Activated naive CD8-positive, alpha-beta T cell treated with anti-CD3 and anti-CD28 coated beads, Interleukin-2, amount 10 ng/mL, durations not matched to agents 7 days and 5 days (primary cell): ENCODE results near the gene FBN1. TPM values are rescaled to one million over a fixed set of nuclear protein-coding genes. Genes with fewer than 3 reads are reported as not detected.

Experiments
- ATAC-seq: fragments of 150-1000 bp; cut with Tn5 transposase; one replicate; pipeline ENCODE4 v1.10.0; 2021; ENCODE audit warnings: low read depth, moderate library complexity
- POLR2A ChIA-PET: fragments of 350-600 bp; sonication (Branson Sonifier 250); formaldehyde crosslinking; loops from one replicate; lab custom pipeline; 2021; ENCODE audit warnings: antibody characterized with exemption; lab: Charles Lee
- DNase-seq: peaks from one replicate; pipeline ENCODE4 v3.0.0; 2021
- H3K27ac Mint-ChIP-seq: one replicate; pipeline ENCODE4 v1.8.0; 2022; ENCODE audit warnings: mild to moderate bottlenecking, mixed read lengths
- H3K27me3 Mint-ChIP-seq: one replicate; pipeline ENCODE4 v1.8.0; 2022; ENCODE audit warnings: mild to moderate bottlenecking, moderate library complexity, mixed read lengths
- H3K36me3 Mint-ChIP-seq: one replicate; pipeline ENCODE4 v1.8.0; 2021; ENCODE audit warnings: mild to moderate bottlenecking, mixed read lengths
- H3K4me1 Mint-ChIP-seq: one replicate; pipeline ENCODE4 v1.8.0; 2021; ENCODE audit warnings: mixed read lengths
- H3K4me3 Mint-ChIP-seq: one replicate; pipeline ENCODE4 v1.8.0; 2022; ENCODE audit warnings: mild to moderate bottlenecking, moderate library complexity, mixed read lengths
- H3K9me3 Mint-ChIP-seq: one replicate; pipeline ENCODE4 v1.8.0; 2021; ENCODE audit warnings: mixed read lengths
- total RNA-seq, 2 experiments: library from RNA; stranded (reverse); gene quantifications; one replicate each; pipeline ENCODE4 v1.2.3, GENCODE V29; 2021

FBN1 gene
- total RNA-seq, 2 experiments from 2014 or later = 0.43 to 0.75 TPM

- no peaks in the 10 kb centered on the region for H3K9me3 Mint-ChIP-seq
- POLR2A ChIA-PET = no interaction called here
- DNase-seq = no peak
- ATAC-seq = no peak
- H3K4me3 Mint-ChIP-seq = no peak overlapping the region
- no peak overlapping the region for H3K27ac Mint-ChIP-seq
- no peaks in the 10 kb centered on the region for H3K36me3 Mint-ChIP-seq
- no peaks in the 10 kb centered on the region for H3K4me1 Mint-ChIP-seq
- no peaks in the 10 kb centered on the region for H3K27me3 Mint-ChIP-seq
These were observed 131.2 kb downstream of the FBN1 start for GRCh38 chr15:48514103-48514816.

GRCh38 chr15:48510976-48511375 lies 134.5 kb downstream of the FBN1 start:
- ATAC-seq (no peak), DNase-seq (no peak)
- Mint-ChIP-seq H3K9me3 (no peaks in the 10 kb centered on the region), H3K4me3 (no peak overlapping the region), H3K4me1 (no peaks in the 10 kb centered on the region), H3K27me3 (peaks cover 2% of the 10 kb centered on the region), H3K27ac (no peak overlapping the region), H3K36me3 (no peaks in the 10 kb centered on the region)
- POLR2A ChIA-PET = no interaction called here

GRCh38 chr15:48507416-48508065 lies 138.0 kb downstream of the FBN1 start:
- no peak overlapping the region for H3K27ac Mint-ChIP-seq
- H3K36me3 Mint-ChIP-seq = no peaks in the 10 kb centered on the region
- H3K4me1 Mint-ChIP-seq = no peaks in the 10 kb centered on the region
- ATAC-seq (no peak), DNase-seq (no peak)
- no peak overlapping the region for H3K4me3 Mint-ChIP-seq
- no peaks in the 10 kb centered on the region for H3K9me3 Mint-ChIP-seq
- H3K27me3 Mint-ChIP-seq = peaks cover 2% of the 10 kb centered on the region
- POLR2A ChIA-PET = no interaction called here

GRCh38 chr15:48505067-48505466 lies 140.4 kb downstream of the FBN1 start:
- Mint-ChIP-seq H3K4me1 (no peaks in the 10 kb centered on the region), H3K4me3 (no peak overlapping the region), H3K9me3 (no peaks in the 10 kb centered on the region), H3K27ac (no peak overlapping the region), H3K27me3 (peaks cover 4% of the 10 kb centered on the region), H3K36me3 (no peaks in the 10 kb centered on the region)
- ATAC-seq (no peak), DNase-seq (no peak)
- POLR2A ChIA-PET = no interaction called here

- no peaks in the 10 kb centered on the region for H3K36me3 Mint-ChIP-seq
- ATAC-seq (no peak), DNase-seq (no peak)
- H3K9me3 Mint-ChIP-seq = no peaks in the 10 kb centered on the region
- POLR2A ChIA-PET = no interaction called here
- H3K4me3 Mint-ChIP-seq = no peak overlapping the region
- peaks cover 5% of the 10 kb centered on the region for H3K27me3 Mint-ChIP-seq
- no peaks in the 10 kb centered on the region for H3K4me1 Mint-ChIP-seq
- H3K27ac Mint-ChIP-seq = no peak overlapping the region
These were observed 144.3 kb downstream of the FBN1 start for GRCh38 chr15:48501208-48501607.

- POLR2A ChIA-PET = no interaction called here
- Mint-ChIP-seq H3K4me1 (no peaks in the 10 kb centered on the region), H3K9me3 (no peaks in the 10 kb centered on the region), H3K36me3 (no peaks in the 10 kb centered on the region), H3K4me3 (no peak overlapping the region), H3K27me3 (peaks cover 5% of the 10 kb centered on the region), H3K27ac (no peak overlapping the region)
- ATAC-seq (no peak), DNase-seq (no peak)
These were observed 144.9 kb downstream of the FBN1 start for GRCh38 chr15:48500595-48500994.

GRCh38 chr15:48499978-48500377 lies 145.5 kb downstream of the FBN1 start:
- H3K4me1 Mint-ChIP-seq = no peaks in the 10 kb centered on the region
- POLR2A ChIA-PET = no interaction called here
- H3K9me3 Mint-ChIP-seq = no peaks in the 10 kb centered on the region
- H3K36me3 Mint-ChIP-seq = no peaks in the 10 kb centered on the region
- H3K4me3 Mint-ChIP-seq = no peak overlapping the region
- ATAC-seq (no peak), DNase-seq (no peak)
- H3K27ac Mint-ChIP-seq = no peak overlapping the region
- peaks cover 5% of the 10 kb centered on the region for H3K27me3 Mint-ChIP-seq

- no peak for DNase-seq
- H3K27me3 Mint-ChIP-seq = peaks cover 5% of the 10 kb centered on the region
- no peak for ATAC-seq
These were observed 146.7 kb downstream of the FBN1 start for GRCh38 chr15:48498828-48499227.

GRCh38 chr15:48494631-48495030 lies 150.9 kb downstream of the FBN1 start:
- Mint-ChIP-seq H3K27me3 (peaks cover 3% of the 10 kb centered on the region), H3K4me1 (no peaks in the 10 kb centered on the region), H3K4me3 (no peak overlapping the region), H3K36me3 (no peaks in the 10 kb centered on the region), H3K27ac (no peak overlapping the region), H3K9me3 (no peaks in the 10 kb centered on the region)
- POLR2A ChIA-PET = no interaction called here
- ATAC-seq (no peak), DNase-seq (no peak)

More at GRCh38 chr15:48498828-48499227, 146.7 kb downstream of the FBN1 start:
- Mint-ChIP-seq H3K36me3 (no peaks in the 10 kb centered on the region), H3K4me1 (no peaks in the 10 kb centered on the region), H3K4me3 (no peak overlapping the region), H3K27ac (no peak overlapping the region), H3K9me3 (no peaks in the 10 kb centered on the region)
- POLR2A ChIA-PET = no interaction called here

GRCh38 chr15:48493763-48494225 lies 151.7 kb downstream of the FBN1 start:
- no peak for ATAC-seq
- H3K36me3 Mint-ChIP-seq = no peaks in the 10 kb centered on the region

GRCh38 chr15:48493084-48493762 lies 152.3 kb downstream of the FBN1 start:
- Mint-ChIP-seq H3K4me1 (no peaks in the 10 kb centered on the region), H3K27me3 (peaks cover 2% of the 10 kb centered on the region), H3K9me3 (no peaks in the 10 kb centered on the region), H3K4me3 (no peak overlapping the region), H3K36me3 (no peaks in the 10 kb centered on the region), H3K27ac (no peak overlapping the region)
- no peak for DNase-seq
- no peak for ATAC-seq
- POLR2A ChIA-PET = no interaction called here

More at GRCh38 chr15:48493763-48494225, 151.7 kb downstream of the FBN1 start:
- POLR2A ChIA-PET = no interaction called here
- H3K27me3 Mint-ChIP-seq = peaks cover 3% of the 10 kb centered on the region
- H3K27ac Mint-ChIP-seq = no peak overlapping the region
- no peak overlapping the region for H3K4me3 Mint-ChIP-seq
- H3K4me1 Mint-ChIP-seq = no peaks in the 10 kb centered on the region
- DNase-seq = no peak
- H3K9me3 Mint-ChIP-seq = no peaks in the 10 kb centered on the region

- Mint-ChIP-seq H3K4me1 (peaks cover 3% of the 10 kb centered on the region), H3K27me3 (peaks cover 3% of the 10 kb centered on the region), H3K9me3 (no peaks in the 10 kb centered on the region), H3K27ac (no peak overlapping the region), H3K36me3 (no peaks in the 10 kb centered on the region), H3K4me3 (no peak overlapping the region)
- DNase-seq (no peak), ATAC-seq (no peak)
- POLR2A ChIA-PET = no interaction called here
These were observed 159.3 kb downstream of the FBN1 start for GRCh38 chr15:48486228-48486627.

GRCh38 chr15:48481802-48482201 lies 163.7 kb downstream of the FBN1 start:
- DNase-seq = no peak
- ATAC-seq = no peak
- Mint-ChIP-seq H3K27me3 (peaks cover 3% of the 10 kb centered on the region), H3K36me3 (no peaks in the 10 kb centered on the region), H3K27ac (no peak overlapping the region), H3K4me1 (peaks cover 3% of the 10 kb centered on the region), H3K4me3 (no peak overlapping the region), H3K9me3 (no peaks in the 10 kb centered on the region)
- POLR2A ChIA-PET = no interaction called here

- POLR2A ChIA-PET = no interaction called here
- Mint-ChIP-seq H3K27me3 (peaks cover 3% of the 10 kb centered on the region), H3K36me3 (no peaks in the 10 kb centered on the region), H3K9me3 (no peaks in the 10 kb centered on the region), H3K4me1 (no peaks in the 10 kb centered on the region), H3K27ac (no peak overlapping the region), H3K4me3 (no peak overlapping the region)
- no peak for DNase-seq
- ATAC-seq = no peak
These were observed 165.8 kb downstream of the FBN1 start for GRCh38 chr15:48479751-48480150.
